SU-DHL-6 (cell line): Measurements from ENCODE around the gene CREBBP.
"Not testable (repeated sequence)": the region's sequence is repeated elsewhere in the genome, so short reads cannot be mapped to it uniquely, and the experiment has no call there.

Experiments used
- H2AFZ ChIP-seq: fragments of 200-600 bp; sonication (generic); 2 replicates; pipeline ENCODE4 v1.6.1; 2014; ENCODE audit warnings: low read depth, mild to moderate bottlenecking, moderate library complexity, mixed read lengths, antibody characterized with exemption, low read length; ENCODE audit not compliant: severe bottlenecking
- H3F3A ChIP-seq: fragments of 200-600 bp; shearing (Covaris generic); 2 replicates; pipeline ENCODE4 v1.6.0; 2016; ENCODE audit warnings: antibody characterized with exemption, mild to moderate bottlenecking; ENCODE audit not compliant: insufficient read depth
- H3K27ac ChIP-seq: fragments of 200-600 bp; sonication (generic); 2 replicates; pipeline ENCODE4 v1.5.1; 2016; ENCODE audit warnings: low read depth, mild to moderate bottlenecking, low read length, moderate library complexity, mixed read lengths
- H3K27me3 ChIP-seq: fragments of 200-600 bp; sonication (generic), shearing (Covaris generic); 2 replicates; pipeline ENCODE4 v1.6.0; 2014; ENCODE audit warnings: mild to moderate bottlenecking, low read length
- H3K36me3 ChIP-seq: fragments of 200-600 bp; sonication (generic); 2 replicates; pipeline ENCODE4 v1.6.1; 2014; ENCODE audit warnings: mild to moderate bottlenecking, low read length, mixed read lengths
- H3K4me2 ChIP-seq: fragments of 300-600, 200-600 bp; shearing (Covaris generic), sonication (generic); 2 replicates; pipeline ENCODE4 v1.6.0; 2014; ENCODE audit warnings: low read length, low read depth, mild to moderate bottlenecking; ENCODE audit not compliant: poor library complexity, severe bottlenecking
- H3K4me3 ChIP-seq: fragments of 200-600 bp; sonication (generic); 2 replicates; pipeline ENCODE4 v1.5.1; 2014; ENCODE audit warnings: antibody characterized with exemption, low read length, mild to moderate bottlenecking, mixed read lengths; ENCODE audit not compliant: insufficient read depth, poor library complexity, severe bottlenecking
- H3K79me2 ChIP-seq: fragments of 200-600 bp; sonication (generic); 2 replicates; pipeline ENCODE4 v1.6.1; 2014; ENCODE audit warnings: mild to moderate bottlenecking, low read length, moderate library complexity; ENCODE audit not compliant: insufficient read depth
- H3K9ac ChIP-seq: fragments of 200-600 bp; sonication (generic); 2 replicates; pipeline ENCODE4 v1.7.0; 2014; ENCODE audit warnings: mild to moderate bottlenecking, low read length
- H3K9me2 ChIP-seq: fragments of 200-600 bp; sonication (generic); replicated peaks from 2 replicates; pipeline ENCODE4 v1.6.1; 2014; ENCODE audit warnings: low read length; ENCODE audit not compliant: insufficient read depth
- H3K9me3 ChIP-seq: fragments of 200-600 bp; sonication (generic); 2 replicates; pipeline ENCODE4 v1.6.1; 2014; ENCODE audit warnings: low read length, mixed read lengths; ENCODE audit not compliant: insufficient read depth
- H4K20me1 ChIP-seq: fragments of 200-600 bp; sonication (generic); 2 replicates; pipeline ENCODE4 v1.6.1; 2014; ENCODE audit warnings: low read depth, mild to moderate bottlenecking, antibody characterized with exemption, low read length, moderate library complexity, mixed read lengths
- EZH2phosphoT487 ChIP-seq: fragments of 200-600 bp; sonication (generic), shearing (Covaris generic); conservative IDR thresholded peaks from 2 replicates; pipeline ENCODE4 v1.6.1; 2018; ENCODE audit warnings: mild to moderate bottlenecking, antibody characterized with exemption, low read length, moderate library complexity, mixed read lengths
- TF ChIP-seq, protein P1 (sequence below): fragments of 200-600 bp; sonication (generic); IDR thresholded peaks from one replicate; pipeline ENCODE4 v1.5.1; 2017; ENCODE audit warnings: antibody characterized with exemption, mild to moderate bottlenecking, low read length, moderate library complexity; ENCODE audit not compliant: insufficient read depth, poor library complexity, severe bottlenecking

The CREBBP gene

DNA sequence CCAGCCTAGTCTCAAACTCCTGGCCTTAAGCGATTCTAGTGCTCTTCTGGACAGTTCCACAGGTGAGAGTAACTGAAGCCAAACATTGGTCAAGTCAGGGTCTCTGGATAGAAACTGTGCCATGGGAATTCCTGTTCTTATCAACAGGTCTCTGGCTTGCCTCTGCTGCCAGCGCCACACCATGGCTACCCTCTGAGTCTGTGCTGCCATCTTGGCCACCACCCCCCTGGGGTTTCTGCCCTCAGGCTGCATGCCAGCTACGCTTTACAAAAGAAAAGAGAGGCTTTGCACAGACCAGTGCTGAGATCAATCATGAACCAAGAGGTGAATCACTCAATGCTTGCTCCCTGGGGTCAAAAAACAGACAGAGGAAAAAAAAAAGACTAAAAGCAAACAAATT, 24.4 kb upstream of the CREBBP start:
- no peak overlapping the region for H3K4me2 ChIP-seq
- H3K27ac ChIP-seq = no peak overlapping the region
- no peaks in the 10 kb centered on the region for H3K36me3 ChIP-seq
- H4K20me1 ChIP-seq = no peaks in the 10 kb centered on the region
- H2AFZ ChIP-seq = no peak overlapping the region
- no peaks in the 10 kb centered on the region for H3K9me2 ChIP-seq
- no peak overlapping the region for H3K4me3 ChIP-seq
- H3K9me3 ChIP-seq = no peaks in the 10 kb centered on the region
- TF ChIP-seq EZH2phosphoT487 = no peak
- TF ChIP-seq, protein P1, sequence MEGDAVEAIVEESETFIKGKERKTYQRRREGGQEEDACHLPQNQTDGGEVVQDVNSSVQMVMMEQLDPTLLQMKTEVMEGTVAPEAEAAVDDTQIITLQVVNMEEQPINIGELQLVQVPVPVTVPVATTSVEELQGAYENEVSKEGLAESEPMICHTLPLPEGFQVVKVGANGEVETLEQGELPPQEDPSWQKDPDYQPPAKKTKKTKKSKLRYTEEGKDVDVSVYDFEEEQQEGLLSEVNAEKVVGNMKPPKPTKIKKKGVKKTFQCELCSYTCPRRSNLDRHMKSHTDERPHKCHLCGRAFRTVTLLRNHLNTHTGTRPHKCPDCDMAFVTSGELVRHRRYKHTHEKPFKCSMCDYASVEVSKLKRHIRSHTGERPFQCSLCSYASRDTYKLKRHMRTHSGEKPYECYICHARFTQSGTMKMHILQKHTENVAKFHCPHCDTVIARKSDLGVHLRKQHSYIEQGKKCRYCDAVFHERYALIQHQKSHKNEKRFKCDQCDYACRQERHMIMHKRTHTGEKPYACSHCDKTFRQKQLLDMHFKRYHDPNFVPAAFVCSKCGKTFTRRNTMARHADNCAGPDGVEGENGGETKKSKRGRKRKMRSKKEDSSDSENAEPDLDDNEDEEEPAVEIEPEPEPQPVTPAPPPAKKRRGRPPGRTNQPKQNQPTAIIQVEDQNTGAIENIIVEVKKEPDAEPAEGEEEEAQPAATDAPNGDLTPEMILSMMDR = no peak
- no peaks in the 10 kb centered on the region for H3K79me2 ChIP-seq
- no peaks in the 10 kb centered on the region for H3F3A ChIP-seq
- H3K27me3 ChIP-seq = no peaks in the 10 kb centered on the region
- H3K9ac ChIP-seq = no peak overlapping the region

DNA sequence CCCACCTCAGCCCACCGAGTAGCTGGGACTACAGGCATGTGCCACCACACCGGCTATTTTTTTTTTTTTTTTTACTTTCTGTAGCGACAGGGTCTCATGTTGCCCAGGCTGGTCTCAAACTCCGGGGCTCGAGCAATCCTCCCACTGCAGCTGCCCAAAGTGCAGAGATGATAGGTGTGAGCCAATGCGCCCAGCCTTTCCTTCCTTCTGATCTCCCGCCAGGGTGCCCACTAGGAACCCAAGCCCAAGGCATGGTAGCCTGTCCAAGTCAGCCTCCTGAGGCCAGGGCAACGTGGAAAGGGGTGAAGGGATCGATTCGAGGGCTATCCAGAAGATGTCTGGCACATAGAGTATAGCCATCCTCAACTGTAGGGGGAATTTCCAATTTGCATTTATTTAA, 9.6 kb upstream of the CREBBP start:
- Histone ChIP-seq H3K27me3 (no peaks in the 10 kb centered on the region), H2AFZ (no peak overlapping the region), H3K9ac (no peak overlapping the region), H3K4me3 (no peak overlapping the region), H3K4me2 (no peak overlapping the region), H3K79me2 (no peaks in the 10 kb centered on the region), H3K9me2 (no peaks in the 10 kb centered on the region), H3K9me3 (no peaks in the 10 kb centered on the region), H3F3A (no peaks in the 10 kb centered on the region), H3K27ac (no peak overlapping the region), H3K36me3 (no peaks in the 10 kb centered on the region), H4K20me1 (no peaks in the 10 kb centered on the region)
- no peak for TF ChIP-seq EZH2phosphoT487
- TF ChIP-seq, protein P1 = no peak

DNA sequence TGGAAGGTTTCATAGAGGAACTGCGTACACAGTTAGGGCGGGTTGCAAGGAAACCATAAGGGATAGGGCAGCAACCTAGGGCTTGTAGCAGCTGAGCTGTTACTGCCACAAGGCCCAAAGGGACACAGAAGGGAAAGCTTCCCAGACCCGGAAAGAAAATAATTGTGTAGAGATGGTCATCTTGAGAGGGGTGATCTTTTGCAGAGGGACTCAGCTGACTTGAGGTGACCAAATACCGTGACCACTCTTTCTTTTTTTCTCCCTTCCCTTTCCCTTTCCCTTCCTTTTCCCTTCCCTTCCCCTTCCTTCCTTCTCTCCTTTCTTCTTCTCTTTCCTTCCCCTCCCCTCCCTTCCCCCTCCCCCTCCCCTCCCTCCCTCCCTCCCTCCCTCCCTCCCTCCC, 8.5 kb upstream of the CREBBP start:
- no peak overlapping the region for H3K4me3 ChIP-seq

DNA sequence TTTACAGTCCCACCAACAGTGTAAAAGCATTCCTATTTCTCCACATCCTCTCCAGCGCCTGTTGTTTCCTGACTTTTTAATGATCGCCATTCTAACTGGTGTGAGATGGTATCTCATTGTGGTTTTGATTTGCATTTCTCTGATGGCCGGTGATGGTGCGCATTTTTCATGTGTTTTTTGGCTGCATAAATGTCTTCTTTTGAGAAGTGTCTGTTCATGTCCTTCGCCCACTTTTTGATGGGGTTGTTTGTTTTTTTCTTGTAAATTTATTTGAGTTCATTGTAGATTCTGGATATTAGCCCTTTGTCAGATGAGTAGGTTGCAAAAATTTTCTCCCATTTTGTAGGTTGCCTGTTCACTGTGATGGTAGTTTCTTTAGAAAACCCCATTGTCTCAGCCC, 5.5 kb upstream of the CREBBP start:
- not testable (repeated sequence) for H3K9me3 ChIP-seq, H3K4me2 ChIP-seq, H3K79me2 ChIP-seq, H3K9ac ChIP-seq, H3K36me3 ChIP-seq, H3K4me3 ChIP-seq, H2AFZ ChIP-seq, H3K27ac ChIP-seq, H3K27me3 ChIP-seq, H4K20me1 ChIP-seq, H3K9me2 ChIP-seq, H3F3A ChIP-seq

More for the DNA sequence above, 8.5 kb upstream of the CREBBP start:
- Histone ChIP-seq H3K79me2 (no peaks in the 10 kb centered on the region), H3K27ac (no peak overlapping the region), H3K9me2 (no peaks in the 10 kb centered on the region), H3K27me3 (no peaks in the 10 kb centered on the region), H3K36me3 (no peaks in the 10 kb centered on the region), H2AFZ (no peak overlapping the region), H4K20me1 (no peaks in the 10 kb centered on the region), H3K9ac (no peak overlapping the region), H3K9me3 (no peaks in the 10 kb centered on the region), H3F3A (no peaks in the 10 kb centered on the region), H3K4me2 (no peak overlapping the region)
- no peak for TF ChIP-seq EZH2phosphoT487
- TF ChIP-seq, protein P1 = no peak
